ENCODE data around the gene PLA2G2A.
A peak's percentile ranks its signal among the peaks of the same experiment; 100 is the strongest.
"Not testable (repeated sequence)": the region's sequence is repeated elsewhere in the genome, so short reads cannot be mapped to it uniquely, and the experiment has no call there.

The PLA2G2A gene

GRCh38 chr1:19971664-19972063, 7.8 kb downstream of the PLA2G2A start:
- DNase-seq: no peak

- DNase-seq: no peak
These were observed 9.3 kb downstream of the PLA2G2A start for GRCh38 chr1:19969898-19970660.

- DNase-seq: peak; percentile 17
These were observed 11.6 kb downstream of the PLA2G2A start for GRCh38 chr1:19967808-19968207.

- DNase-seq: no peak
These were observed 14.9 kb downstream of the PLA2G2A start for GRCh38 chr1:19964542-19964941.

GRCh38 chr1:19963636-19964035, 15.8 kb downstream of the PLA2G2A start:
- DNase-seq: no peak

- no peak for DNase-seq
These were observed 18.8 kb downstream of the PLA2G2A start for GRCh38 chr1:19960591-19960990.

- no peak for DNase-seq
These were observed 21.6 kb downstream of the PLA2G2A start for GRCh38 chr1:19957779-19958178.

- DNase-seq: no peak
These were observed 23.8 kb downstream of the PLA2G2A start for GRCh38 chr1:19955534-19956170.

GRCh38 chr1:19954059-19954458, 25.4 kb downstream of the PLA2G2A start:
- DNase-seq: no peak

GRCh38 chr1:19949016-19949415, 30.4 kb downstream of the PLA2G2A start:
- no peak for DNase-seq

- no peak for DNase-seq
These were observed 32.4 kb downstream of the PLA2G2A start for GRCh38 chr1:19946971-19947370.

GRCh38 chr1:19946331-19946751, 33.1 kb downstream of the PLA2G2A start:
- no peak for DNase-seq

- no peak for DNase-seq
These were observed 33.5 kb downstream of the PLA2G2A start for GRCh38 chr1:19945914-19946313.

- no peak for DNase-seq
These were observed 36.8 kb downstream of the PLA2G2A start for GRCh38 chr1:19942657-19943056.

- DNase-seq: no peak
These were observed 37.3 kb downstream of the PLA2G2A start for GRCh38 chr1:19942088-19942487.

- DNase-seq: no peak
These were observed 38.2 kb downstream of the PLA2G2A start for GRCh38 chr1:19941206-19941568.

GRCh38 chr1:19940486-19941205, 38.8 kb downstream of the PLA2G2A start:
- no peak for DNase-seq

- no peak for DNase-seq
These were observed 40.9 kb downstream of the PLA2G2A start for GRCh38 chr1:19938472-19938871.

- DNase-seq: no peak
These were observed 43.2 kb downstream of the PLA2G2A start for GRCh38 chr1:19936061-19936750.

GRCh38 chr1:19934336-19934735, 45.1 kb downstream of the PLA2G2A start:
- no peak for DNase-seq

- no peak for DNase-seq
These were observed 46.6 kb downstream of the PLA2G2A start for GRCh38 chr1:19932866-19933265.

GRCh38 chr1:19927130-19927421, 52.3 kb downstream of the PLA2G2A start:
- not testable (repeated sequence) for DNase-seq

- DNase-seq: no peak
These were observed 52.9 kb downstream of the PLA2G2A start for GRCh38 chr1:19926296-19927129.
